ENCODE data around the gene GRID2.

The GRID2 gene

DNA sequence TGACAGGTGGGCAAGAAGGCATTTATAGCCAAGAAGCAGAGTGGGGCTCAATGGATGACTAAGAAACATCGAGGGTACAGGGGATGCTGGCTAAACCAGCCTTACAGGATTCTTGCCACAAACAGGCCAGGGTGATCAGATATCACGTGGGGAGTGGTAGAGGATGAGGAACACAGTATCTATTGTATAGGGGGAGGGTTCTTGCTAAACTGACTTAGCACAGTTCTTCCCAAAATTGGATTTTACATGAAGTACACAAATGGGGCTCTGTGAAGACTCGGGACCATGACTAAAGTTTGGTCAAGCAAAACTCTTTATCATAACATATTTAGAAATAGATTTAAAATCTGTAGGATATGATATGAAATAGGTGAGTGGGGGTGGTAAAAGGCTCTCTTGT is 1380.8 kb downstream of the GRID2 start:
- no peak for DNase-seq (ENCODE audit: low read depth)

GRCh38 chr4:93687304-93687703 is 1383.5 kb downstream of the GRID2 start:
- no peak for DNase-seq (ENCODE audit: low read depth)

DNA sequence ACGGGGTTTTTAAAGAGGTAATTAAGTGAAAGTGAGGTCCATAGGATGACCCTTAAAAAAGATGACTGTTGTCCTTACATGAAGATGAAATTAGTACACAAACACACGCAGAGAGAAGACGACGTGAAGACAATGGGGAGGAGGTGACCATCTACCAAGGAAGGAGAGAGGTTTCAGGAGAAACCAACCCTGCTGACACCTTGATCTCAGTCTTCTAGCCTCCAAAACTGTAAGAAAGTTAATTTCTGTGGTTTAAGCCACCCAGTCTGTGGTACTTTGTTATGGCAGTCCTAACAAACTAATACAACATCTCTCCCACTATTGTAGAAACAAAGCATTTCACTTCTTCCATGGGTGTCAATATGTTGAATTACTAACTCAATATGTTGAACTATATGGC is 1385.2 kb downstream of the GRID2 start:
- DNase-seq (ENCODE audit: low read depth): no peak

DNA sequence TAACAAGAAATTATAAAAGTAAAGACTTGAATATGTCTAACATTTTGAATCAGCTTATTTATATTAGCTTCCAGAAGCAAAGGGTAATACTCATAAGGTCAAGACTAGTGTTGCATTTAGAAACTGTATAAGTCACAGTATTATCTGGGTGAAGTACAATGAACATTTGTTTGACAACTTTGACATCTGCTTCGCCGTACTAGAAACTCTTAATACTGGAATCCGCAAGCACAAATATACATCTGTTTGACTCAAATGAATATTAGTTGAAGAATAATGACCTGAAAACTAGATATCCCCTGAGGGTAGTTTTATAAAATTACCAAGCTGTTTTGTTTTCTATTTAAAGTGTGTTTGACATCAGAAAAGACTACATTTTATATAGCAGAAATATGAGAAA is 1389.4 kb downstream of the GRID2 start:
- DNase-seq (ENCODE audit: low read depth): no peak

DNA sequence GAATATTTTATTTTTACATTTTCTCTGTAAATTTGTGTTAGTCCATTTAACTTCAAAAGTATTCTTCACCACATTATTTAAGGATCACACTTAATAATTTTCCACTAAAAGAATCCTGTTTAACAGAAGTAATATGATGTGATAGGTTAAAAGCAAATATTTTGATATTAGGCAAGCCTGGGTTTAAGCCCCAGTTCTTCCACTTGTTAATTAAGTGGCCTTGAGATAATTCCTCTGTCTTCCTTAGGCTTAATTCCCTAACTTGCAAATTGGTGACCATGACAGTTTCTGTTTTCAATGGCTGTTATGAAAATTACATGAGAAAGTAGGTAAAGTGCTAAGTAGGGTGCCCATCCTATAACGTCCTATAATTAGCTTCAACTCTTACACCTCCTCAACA is 1394.9 kb downstream of the GRID2 start:
- no peak for DNase-seq (ENCODE audit: low read depth)

DNA sequence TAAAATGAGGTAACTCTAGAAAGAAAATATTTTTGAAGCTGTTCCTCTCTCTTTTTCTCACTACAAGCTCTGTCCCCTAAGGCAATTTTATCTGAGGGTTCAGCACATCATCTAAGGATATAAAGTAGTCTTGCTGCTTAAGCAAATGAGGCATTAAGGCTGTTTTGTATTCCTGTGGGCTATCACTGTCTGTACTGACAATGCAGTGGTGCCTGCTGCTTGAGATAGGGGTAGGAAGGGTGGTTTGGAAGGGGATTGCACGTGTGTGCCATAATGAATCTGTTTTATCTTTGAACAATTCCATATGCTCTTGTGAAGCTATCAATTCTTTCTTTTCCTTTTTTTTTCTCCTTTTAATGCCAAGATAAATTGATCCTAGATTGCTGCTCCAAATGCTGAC is 1396.8 kb downstream of the GRID2 start:
- DNase-seq (ENCODE audit: low read depth): no peak

- peak; percentile 2 for DNase-seq (ENCODE audit: low read depth)
Observed at GRCh38 chr4:93710101-93710846, 1406.5 kb downstream of the GRID2 start.

GRCh38 chr4:93710847-93711430 is 1407.2 kb downstream of the GRID2 start:
- no peak for DNase-seq (ENCODE audit: low read depth)

GRCh38 chr4:93718233-93718632 is 1414.5 kb downstream of the GRID2 start:
- DNase-seq (ENCODE audit: low read depth): no peak

- DNase-seq (ENCODE audit: low read depth): no peak
Observed at GRCh38 chr4:93719552-93719951, 1415.8 kb downstream of the GRID2 start.

GRCh38 chr4:93722446-93722845 is 1418.7 kb downstream of the GRID2 start:
- no peak for DNase-seq (ENCODE audit: low read depth)

DNA sequence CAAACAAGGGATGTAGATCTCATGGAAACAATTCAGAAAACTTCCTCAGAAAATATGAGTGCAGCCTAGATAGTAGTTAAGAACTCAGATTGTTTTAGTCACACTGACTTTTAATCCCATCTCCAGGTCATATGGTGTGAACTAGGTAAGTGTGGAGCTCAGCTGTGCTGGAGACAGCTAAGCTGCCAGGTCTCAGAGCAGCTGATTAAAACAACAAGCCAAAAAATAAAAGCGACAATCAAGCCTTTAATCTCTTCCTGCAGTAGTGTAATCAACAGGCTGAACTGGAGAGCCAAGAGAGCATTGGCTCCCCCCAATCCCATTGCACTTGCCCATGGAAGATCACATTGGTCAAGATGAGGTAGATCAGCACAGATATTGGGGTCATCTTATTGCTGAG is 1426.5 kb downstream of the GRID2 start:
- no peak for DNase-seq (ENCODE audit: low read depth)

- no peak for DNase-seq (ENCODE audit: low read depth)
Observed at GRCh38 chr4:93730760-93731159, 1427.0 kb downstream of the GRID2 start.

DNA sequence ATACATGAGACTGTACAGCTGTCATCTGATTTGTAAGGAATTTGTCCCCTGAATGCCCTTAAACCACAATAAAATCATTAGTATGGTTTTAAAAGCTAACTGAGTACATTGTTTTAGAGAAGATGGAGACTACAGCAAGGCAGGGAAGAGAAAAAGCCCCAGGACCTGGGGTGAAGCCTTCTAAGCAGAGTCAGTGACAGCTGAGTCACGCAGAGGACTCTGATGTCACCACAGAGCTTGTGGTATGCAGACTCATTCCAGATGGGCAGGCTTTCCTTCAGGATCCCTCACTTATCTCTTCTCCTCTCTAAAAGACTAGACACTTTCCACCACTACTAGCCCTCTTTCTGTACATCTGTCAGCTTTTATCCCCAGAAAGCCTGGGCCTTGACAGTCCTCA is 1427.7 kb downstream of the GRID2 start:
- no peak for DNase-seq (ENCODE audit: low read depth)

- DNase-seq (ENCODE audit: low read depth): no peak
Observed at GRCh38 chr4:93732509-93732908, 1428.7 kb downstream of the GRID2 start.

DNA sequence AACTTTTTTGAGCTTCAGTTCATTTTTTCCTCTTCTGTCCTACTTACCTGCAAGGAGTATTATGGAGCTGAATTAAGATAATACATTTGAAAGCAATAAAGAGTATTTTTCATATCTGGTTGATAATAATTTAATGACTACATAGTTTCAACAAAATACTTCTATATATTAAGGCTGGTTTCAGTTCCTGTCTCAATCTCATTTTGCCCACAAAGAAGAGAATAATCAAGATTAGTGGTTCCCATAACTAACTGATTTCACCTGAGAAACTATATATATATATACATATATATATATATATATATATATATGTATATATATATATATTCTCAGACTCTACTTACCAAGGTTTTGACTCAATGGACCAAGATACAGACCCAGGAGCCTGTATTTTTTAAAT is 1437.1 kb downstream of the GRID2 start:
- DNase-seq (ENCODE audit: low read depth): no peak

DNA sequence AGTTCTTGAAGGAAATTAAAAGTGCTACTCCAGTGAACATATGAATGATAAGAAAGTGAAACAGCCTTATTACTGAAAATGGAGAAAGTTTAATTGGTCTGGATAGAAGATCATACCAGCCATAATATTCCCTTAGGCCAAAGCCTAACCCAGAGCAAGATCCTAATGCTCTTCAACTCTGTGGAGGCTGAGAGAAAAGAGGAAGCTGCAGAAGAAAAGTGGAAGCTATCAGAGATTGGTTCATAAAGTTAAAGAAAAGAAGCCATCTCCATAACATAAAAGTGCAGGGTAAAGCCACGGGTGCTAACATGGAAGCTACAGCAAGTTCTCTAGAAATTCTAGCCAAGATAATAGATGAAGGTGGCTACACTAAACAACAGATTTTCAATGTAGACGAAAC is 1439.3 kb downstream of the GRID2 start:
- no peak for DNase-seq (ENCODE audit: low read depth)

DNA sequence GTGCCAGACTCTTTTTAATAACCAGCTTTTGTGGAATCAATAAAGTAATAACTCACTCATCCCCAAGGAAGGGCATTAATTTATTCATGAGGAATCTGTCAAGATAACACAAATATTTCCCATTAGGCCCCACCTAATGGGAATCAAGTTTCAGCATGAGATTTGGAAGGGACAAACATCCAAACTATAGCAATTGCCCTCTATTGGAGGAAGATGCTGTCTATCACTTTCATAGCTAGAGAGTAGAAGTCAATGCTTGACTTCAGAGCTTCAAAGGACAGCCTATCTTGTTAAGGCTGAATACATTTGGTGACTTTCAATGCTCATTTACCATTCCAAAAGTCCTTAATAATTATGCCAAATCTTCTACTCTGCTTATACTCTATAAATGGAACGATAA is 1439.9 kb downstream of the GRID2 start:
- DNase-seq (ENCODE audit: low read depth): no peak

DNA sequence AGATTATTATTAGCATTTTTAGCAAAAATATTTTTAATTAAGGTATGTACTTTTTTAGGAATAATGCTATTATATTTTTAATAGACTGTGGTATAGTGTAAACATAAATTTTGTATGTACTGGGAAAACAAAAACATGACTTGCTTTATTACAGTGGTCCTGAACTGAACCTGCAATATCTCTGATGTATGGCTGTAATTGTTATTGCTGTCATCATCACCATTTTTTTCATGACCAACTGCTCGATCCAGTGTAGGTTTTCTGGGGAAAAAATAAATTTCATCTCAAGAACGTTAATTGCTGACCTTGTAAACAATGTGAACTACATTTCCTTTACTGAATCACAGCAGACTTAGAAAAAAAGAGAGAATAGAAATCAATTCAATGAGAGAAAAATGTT is 1441.2 kb downstream of the GRID2 start:
- no peak for DNase-seq (ENCODE audit: low read depth)

DNA sequence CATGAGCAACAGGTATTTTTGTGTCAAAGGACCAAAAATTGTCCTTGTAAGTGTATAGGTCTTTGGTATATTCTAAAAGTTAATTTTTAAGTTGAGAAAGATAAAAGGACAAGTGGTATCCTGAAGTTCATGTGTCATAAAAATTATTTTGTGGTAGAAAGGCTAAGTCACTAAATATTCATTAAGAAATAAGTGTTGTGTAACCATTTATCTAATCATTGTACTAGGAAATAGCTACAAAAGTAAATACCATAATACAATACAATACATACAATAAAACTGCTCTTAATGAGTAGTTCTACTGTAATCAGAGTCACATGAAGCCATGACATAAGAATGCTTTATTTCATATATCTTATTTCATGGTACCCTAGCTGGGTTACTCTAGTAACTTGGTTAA is 1442.3 kb downstream of the GRID2 start:
- DNase-seq (ENCODE audit: low read depth): no peak

- no peak for DNase-seq (ENCODE audit: low read depth)
Observed at GRCh38 chr4:93747220-93747619, 1443.5 kb downstream of the GRID2 start.

DNA sequence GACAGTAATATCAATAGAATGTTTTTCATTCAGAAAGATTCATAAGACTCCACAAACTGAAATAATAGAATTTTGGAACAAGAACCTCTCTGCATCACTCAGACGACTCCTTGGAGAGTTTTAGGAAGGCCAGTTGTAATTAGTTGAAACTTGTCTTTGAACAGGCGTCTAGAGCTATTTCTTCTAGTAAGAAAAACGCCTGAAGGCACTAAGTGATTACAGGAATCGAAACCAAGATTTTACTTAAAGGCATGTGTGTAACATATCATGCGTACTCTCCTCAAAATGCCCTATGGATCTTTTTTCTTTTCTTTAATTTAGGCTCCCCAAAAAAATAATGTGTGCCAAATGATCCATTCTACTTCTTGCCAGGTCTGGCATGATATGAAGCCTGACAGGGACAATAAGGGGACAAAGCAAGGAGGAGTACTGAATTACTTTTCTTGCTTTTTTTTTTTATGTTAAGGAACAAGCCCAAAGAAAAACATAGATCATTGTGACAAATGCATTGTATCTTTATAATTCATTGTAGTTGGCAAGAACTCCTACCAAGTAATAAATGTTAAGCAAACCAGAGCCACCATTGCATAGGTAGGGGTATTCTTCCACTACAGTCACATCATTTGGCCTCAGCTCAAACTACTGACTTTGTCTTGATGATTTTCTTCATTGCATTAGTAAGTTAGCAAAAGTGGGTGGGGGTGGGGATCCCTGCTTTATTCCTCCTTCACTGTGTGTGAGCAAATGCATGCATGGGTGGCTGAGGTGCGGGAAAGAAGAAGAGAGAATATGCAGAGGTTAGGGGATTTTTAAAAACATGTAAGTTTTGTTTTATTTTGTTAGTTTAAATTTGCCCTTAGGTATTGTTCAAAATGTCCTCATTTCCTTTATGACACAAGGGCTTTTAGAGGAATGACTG is 1444.9 kb downstream of the GRID2 start:
- DNase-seq (ENCODE audit: low read depth): no peak

- DNase-seq (ENCODE audit: low read depth): no peak
Observed at GRCh38 chr4:93749292-93749761, 1445.6 kb downstream of the GRID2 start.
